ENCODE measurements around the gene NPLOC4. TPM values are rescaled to one million over a fixed set of nuclear protein-coding genes. Genes with fewer than 3 reads are reported as not detected.

NPLOC4 gene
- total and polyA plus RNA-seq, 2 of the 13 experiments (the other 11 are each of a cell fraction or from before 2014, with no cell fraction given): 57.0 to 97.0 TPM

DNA sequence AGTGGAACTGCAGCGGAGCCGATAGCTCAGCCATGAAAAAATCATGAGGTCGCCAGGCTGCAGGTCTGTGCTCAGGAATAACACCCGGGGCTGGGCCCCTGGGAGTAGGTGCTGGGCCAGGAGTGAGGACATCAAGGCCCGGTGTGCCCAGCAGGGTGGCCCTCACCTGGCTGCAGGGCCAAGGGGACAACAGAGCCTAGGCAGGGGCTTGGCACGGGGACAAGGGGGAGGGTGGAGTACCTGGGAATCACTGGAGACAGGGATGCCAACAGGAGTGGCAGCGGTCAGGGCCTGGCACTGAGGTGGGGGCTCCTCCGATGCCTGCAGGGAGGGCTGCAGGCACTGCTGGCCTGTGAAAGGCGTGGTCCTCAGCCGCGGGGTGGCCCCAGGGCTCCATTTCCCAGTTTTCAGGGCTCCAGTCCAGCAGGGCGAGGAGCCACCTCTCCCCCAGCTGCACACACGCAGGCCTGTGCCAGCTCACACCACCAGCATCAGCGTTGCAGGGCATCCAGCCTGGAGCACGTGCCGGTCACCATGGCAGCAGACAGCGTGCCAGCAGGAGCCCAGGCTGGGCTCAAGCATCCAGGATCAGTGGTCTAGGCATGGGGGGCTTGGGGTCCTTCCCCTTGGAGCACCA lies 113.4 kb downstream of the NPLOC4 start:
- in situ Hi-C loops (cut with HindIII; ENCODE audit: extremely low pct_ligation_motif_present, low pct_unique_long_range_greater_than_20kb): no loop called here
- DNase-seq (ENCODE audit: low spot score) (no peak), ATAC-seq (no peak), FAIRE-seq (no peak)
- peaks cover 38% of the 10 kb centered on the region for H3K4me1 ChIP-seq (ENCODE audit: insufficient read depth, low read length)
- WGBS (ENCODE audit: low lambda C conversion rate): 0% methylated on average over 4 of the region's 17 CpGs
- no peaks in the 10 kb centered on the region for H3K36me3 ChIP-seq (replicated peaks in 1 of 2; ENCODE audit: control insufficient read depth in 1 of 2, insufficient read depth in 2 of 2, low read length in 2 of 2)
- H3K27ac ChIP-seq (ENCODE audit: extremely low read length, insufficient read depth, low read length): no peak overlapping the region
- CTCF ChIA-PET (ENCODE audit: low intra/inter-chr PET ratio, low total read pairs): interaction anchor here (1.0 kb wide), 1 partner anchor 270 kb away, joined by 3 read pairs; no protein-coding TSS in a partner anchor
- H3K4me2 ChIP-seq (ENCODE audit: low read depth, low read length): peak overlapping the region; percentile 41
- H4K20me1 ChIP-seq (ENCODE audit: insufficient read depth, low read length): no peaks in the 10 kb centered on the region
- no peak overlapping the region for H2AFZ ChIP-seq (ENCODE audit: low read length)
- no peaks in the 10 kb centered on the region for H3K79me2 ChIP-seq (ENCODE audit: insufficient read depth, low read length)
- no TSS peak for BruUV-seq (replicated peaks)
- H3K9ac ChIP-seq (ENCODE audit: insufficient read depth, low read depth, low read length): no peak overlapping the region
- POLR2A ChIA-PET: interaction anchor here (1.0 to 2.6 kb wide), 4 partner anchors 11 to 232 kb away, joined by 3 to 21 read pairs (median 4); partner anchors contain the start of gene ACTG1
- H3K27me3 ChIP-seq (ENCODE audit: control insufficient read depth in 1 of 2, insufficient read depth in 2 of 2, low read length in 2 of 2): peaks cover 12 to 77% of the 10 kb centered on the region in 2 experiments
- intact Hi-C loops (cut with micrococcal nuclease; ENCODE audit: unreplicated experiment): loop anchor here (2.0 kb wide), 1 partner anchor 271 kb away; no protein-coding TSS in a partner anchor
- H3K9me3 ChIP-seq (ENCODE audit: low read length): no peaks in the 10 kb centered on the region
- H3K4me3 ChIP-seq (replicated peaks in 1 of 3; ENCODE audit: insufficient read depth in 1 of 3, low read depth in 2 of 3, low read length in 3 of 3): no peak overlapping the region; a peak in 1 of 6 replicates
- TF ChIP-seq ZNF562 (CRISPR knock-in tag; IDR thresholded peaks at IDR 0.05; ENCODE audit: borderline replicate concordance): no peak
- TF ChIP-seq, protein P1, sequence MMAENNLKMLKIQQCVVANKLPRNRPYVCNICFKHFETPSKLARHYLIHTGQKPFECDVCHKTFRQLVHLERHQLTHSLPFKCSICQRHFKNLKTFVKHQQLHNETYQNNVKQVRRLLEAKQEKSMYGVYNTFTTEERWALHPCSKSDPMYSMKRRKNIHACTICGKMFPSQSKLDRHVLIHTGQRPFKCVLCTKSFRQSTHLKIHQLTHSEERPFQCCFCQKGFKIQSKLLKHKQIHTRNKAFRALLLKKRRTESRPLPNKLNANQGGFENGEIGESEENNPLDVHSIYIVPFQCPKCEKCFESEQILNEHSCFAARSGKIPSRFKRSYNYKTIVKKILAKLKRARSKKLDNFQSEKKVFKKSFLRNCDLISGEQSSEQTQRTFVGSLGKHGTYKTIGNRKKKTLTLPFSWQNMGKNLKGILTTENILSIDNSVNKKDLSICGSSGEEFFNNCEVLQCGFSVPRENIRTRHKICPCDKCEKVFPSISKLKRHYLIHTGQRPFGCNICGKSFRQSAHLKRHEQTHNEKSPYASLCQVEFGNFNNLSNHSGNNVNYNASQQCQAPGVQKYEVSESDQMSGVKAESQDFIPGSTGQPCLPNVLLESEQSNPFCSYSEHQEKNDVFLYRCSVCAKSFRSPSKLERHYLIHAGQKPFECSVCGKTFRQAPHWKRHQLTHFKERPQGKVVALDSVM (CRISPR knock-in tag; IDR thresholded peaks at IDR 0.05): no peak
- 0 out of 2 replicates have a peak, but pooled peaks have one; percentile 14 for TF ChIP-seq FOSL2 (CRISPR knock-in tag; IDR thresholded peaks at IDR 0.05)
- TF ChIP-seq HOXA7 (CRISPR knock-in tag; IDR thresholded peaks at IDR 0.05): no peak
- TF ChIP-seq IKZF4 (CRISPR knock-in tag; IDR thresholded peaks at IDR 0.05; ENCODE audit: borderline replicate concordance, low read depth, not compliant biosample characterization): no peak
- peak; percentile 60; the same call in 1 of the 2 replicates for TF ChIP-seq KDM5B (CRISPR knock-in tag; IDR thresholded peaks at IDR 0.05; ENCODE audit: borderline replicate concordance)
- no peak for TF ChIP-seq NR3C1 (CRISPR knock-in tag; IDR thresholded peaks at IDR 0.05)
- no peak for TF ChIP-seq ZNF235 (CRISPR knock-in tag; IDR thresholded peaks at IDR 0.05; ENCODE audit: borderline replicate concordance)
- TF ChIP-seq ZNF768 (CRISPR knock-in tag; IDR thresholded peaks at IDR 0.05): peak; percentile 4; the same call in 1 of the 2 replicates
- TF ChIP-seq RFX1 (IDR thresholded peaks at IDR 0.05): no peak
- TF ChIP-seq HNRNPL (IDR thresholded peaks at IDR 0.05; ENCODE audit: low read depth, low read length): 0 out of 2 replicates have a peak, but pooled peaks have one; percentile 34
- TF ChIP-seq ZNF441 (CRISPR knock-in tag; IDR thresholded peaks at IDR 0.05; ENCODE audit: borderline replicate concordance): no peak
- peak; percentile 32 for TF ChIP-seq CBX1 (IDR thresholded peaks at IDR 0.05; ENCODE audit: low read depth)
- no peak for TF ChIP-seq ZNF451 (CRISPR knock-in tag; IDR thresholded peaks at IDR 0.05)
- TF ChIP-seq, protein P2, sequence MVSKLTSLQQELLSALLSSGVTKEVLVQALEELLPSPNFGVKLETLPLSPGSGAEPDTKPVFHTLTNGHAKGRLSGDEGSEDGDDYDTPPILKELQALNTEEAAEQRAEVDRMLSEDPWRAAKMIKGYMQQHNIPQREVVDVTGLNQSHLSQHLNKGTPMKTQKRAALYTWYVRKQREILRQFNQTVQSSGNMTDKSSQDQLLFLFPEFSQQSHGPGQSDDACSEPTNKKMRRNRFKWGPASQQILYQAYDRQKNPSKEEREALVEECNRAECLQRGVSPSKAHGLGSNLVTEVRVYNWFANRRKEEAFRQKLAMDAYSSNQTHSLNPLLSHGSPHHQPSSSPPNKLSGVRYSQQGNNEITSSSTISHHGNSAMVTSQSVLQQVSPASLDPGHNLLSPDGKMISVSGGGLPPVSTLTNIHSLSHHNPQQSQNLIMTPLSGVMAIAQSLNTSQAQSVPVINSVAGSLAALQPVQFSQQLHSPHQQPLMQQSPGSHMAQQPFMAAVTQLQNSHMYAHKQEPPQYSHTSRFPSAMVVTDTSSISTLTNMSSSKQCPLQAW (CRISPR knock-in tag; IDR thresholded peaks at IDR 0.05): no peak
- TF ChIP-seq, protein P3, sequence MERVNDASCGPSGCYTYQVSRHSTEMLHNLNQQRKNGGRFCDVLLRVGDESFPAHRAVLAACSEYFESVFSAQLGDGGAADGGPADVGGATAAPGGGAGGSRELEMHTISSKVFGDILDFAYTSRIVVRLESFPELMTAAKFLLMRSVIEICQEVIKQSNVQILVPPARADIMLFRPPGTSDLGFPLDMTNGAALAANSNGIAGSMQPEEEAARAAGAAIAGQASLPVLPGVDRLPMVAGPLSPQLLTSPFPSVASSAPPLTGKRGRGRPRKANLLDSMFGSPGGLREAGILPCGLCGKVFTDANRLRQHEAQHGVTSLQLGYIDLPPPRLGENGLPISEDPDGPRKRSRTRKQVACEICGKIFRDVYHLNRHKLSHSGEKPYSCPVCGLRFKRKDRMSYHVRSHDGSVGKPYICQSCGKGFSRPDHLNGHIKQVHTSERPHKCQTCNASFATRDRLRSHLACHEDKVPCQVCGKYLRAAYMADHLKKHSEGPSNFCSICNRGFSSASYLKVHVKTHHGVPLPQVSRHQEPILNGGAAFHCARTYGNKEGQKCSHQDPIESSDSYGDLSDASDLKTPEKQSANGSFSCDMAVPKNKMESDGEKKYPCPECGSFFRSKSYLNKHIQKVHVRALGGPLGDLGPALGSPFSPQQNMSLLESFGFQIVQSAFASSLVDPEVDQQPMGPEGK (CRISPR knock-in tag; IDR thresholded peaks at IDR 0.05): no peak
- TF ChIP-seq MEF2D (CRISPR knock-in tag; IDR thresholded peaks at IDR 0.05): no peak
- TF ChIP-seq PAX8 (CRISPR knock-in tag; IDR thresholded peaks at IDR 0.05; ENCODE audit: borderline replicate concordance): no peak
- no peak for TF ChIP-seq ZNF615 (CRISPR knock-in tag; IDR thresholded peaks at IDR 0.05; ENCODE audit: borderline replicate concordance)
- TF ChIP-seq RFX3 (CRISPR knock-in tag; IDR thresholded peaks at IDR 0.05): no peak

Data from HepG2 (cell line).